HUES64 (cell line): ENCODE data around the gene AKR1E2.
A peak's percentile ranks its signal among the peaks of the same experiment; 100 is the strongest.
"Not testable (repeated sequence)": the region's sequence is repeated elsewhere in the genome, so short reads cannot be mapped to it uniquely, and the experiment has no call there.

Source experiments
- H3K27ac ChIP-seq: 2 replicates; pipeline ENCODE4 v1.7.0; 2013; ENCODE audit warnings: low read depth, low read length, inconsistent platforms
- H3K27me3 ChIP-seq: 2 replicates; pipeline ENCODE4 v1.6.1; 2013; ENCODE audit warnings: mild to moderate bottlenecking, low read length; ENCODE audit not compliant: insufficient read depth
- H3K36me3 ChIP-seq: 2 replicates; pipeline ENCODE4 v1.6.1; 2013; ENCODE audit warnings: mild to moderate bottlenecking, low read length; ENCODE audit not compliant: insufficient read depth
- H3K4me1 ChIP-seq: 2 replicates; pipeline ENCODE4 v1.6.1; 2013; ENCODE audit warnings: mild to moderate bottlenecking, low read length, moderate library complexity; ENCODE audit not compliant: insufficient read depth
- H3K4me3 ChIP-seq: 2 replicates; pipeline ENCODE4 v1.5.1; 2013; ENCODE audit warnings: mild to moderate bottlenecking, low read length, moderate library complexity
- H3K9ac ChIP-seq: 2 replicates; pipeline ENCODE4 v1.6.1; 2013; ENCODE audit warnings: mild to moderate bottlenecking, low read depth, low read length
- H3K9me3 ChIP-seq: 2 replicates; pipeline ENCODE4 v1.6.1; 2013; ENCODE audit warnings: low read depth, low read length; ENCODE audit not compliant: insufficient read depth
- WGBS: fragments of 150-250, 120-280 bp; methylation state at CpG from one replicate; pipeline ENCODE4 v1.1.7; 2013; ENCODE audit warnings: missing lambda C conversion rate; 5-methylcytosine and 5-hydroxymethylcytosine counted together

Gene AKR1E2

GRCh38 chr10:4813496-4813895 is 12.5 kb upstream of the AKR1E2 start:
- Histone ChIP-seq H3K4me1 (no peaks in the 10 kb centered on the region), H3K36me3 (no peaks in the 10 kb centered on the region), H3K4me3 (no peak overlapping the region), H3K9me3 (peaks cover 7% of the 10 kb centered on the region; the same call in 1 of the 2 replicates), H3K27ac (no peak overlapping the region), H3K27me3 (no peaks in the 10 kb centered on the region), H3K9ac (no peak overlapping the region)
- WGBS, result 69% methylated on average over 3 of the region's 5 CpGs

GRCh38 chr10:4815646-4816180 is 10.3 kb upstream of the AKR1E2 start:
- H3K4me1 ChIP-seq, H3K27ac ChIP-seq, H3K4me3 ChIP-seq, H3K27me3 ChIP-seq, H3K9ac ChIP-seq, H3K36me3 ChIP-seq, H3K9me3 ChIP-seq: not testable (repeated sequence)
- no CpG with 5 or more reads among the region's 11 CpGs for WGBS

GRCh38 chr10:4816966-4817365 is 9.0 kb upstream of the AKR1E2 start:
- no peaks in the 10 kb centered on the region for H3K4me1 ChIP-seq
- H3K9me3 ChIP-seq, result peaks cover 7% of the 10 kb centered on the region; the same call in 1 of the 2 replicates
- 0 out of 2 replicates have a peak, but pooled peaks cover 2% of the 10 kb centered on the region for H3K27me3 ChIP-seq
- WGBS, result 97% methylated on average over 3 of the region's 4 CpGs
- no peak overlapping the region for H3K27ac ChIP-seq
- no peaks in the 10 kb centered on the region for H3K36me3 ChIP-seq
- H3K9ac ChIP-seq, result no peak overlapping the region
- H3K4me3 ChIP-seq, result no peak overlapping the region

GRCh38 chr10:4819067-4819466 is 6.9 kb upstream of the AKR1E2 start:
- H3K4me1 ChIP-seq, result no peaks in the 10 kb centered on the region
- no peak overlapping the region for H3K27ac ChIP-seq
- peaks cover 7% of the 10 kb centered on the region; the same call in 1 of the 2 replicates for H3K9me3 ChIP-seq
- H3K4me3 ChIP-seq, result no peak overlapping the region
- no CpG with 5 or more reads among the region's 2 CpGs for WGBS
- H3K36me3 ChIP-seq, result no peaks in the 10 kb centered on the region
- no peak overlapping the region for H3K9ac ChIP-seq
- 0 out of 2 replicates have a peak, but pooled peaks cover 2% of the 10 kb centered on the region for H3K27me3 ChIP-seq

- Histone ChIP-seq H3K36me3 (no peaks in the 10 kb centered on the region), H3K4me1 (no peaks in the 10 kb centered on the region), H3K9me3 (peaks cover 7% of the 10 kb centered on the region; the same call in 1 of the 2 replicates), H3K27ac (no peak overlapping the region), H3K27me3 (0 out of 2 replicates have a peak, but pooled peaks cover 6% of the 10 kb centered on the region), H3K9ac (no peak overlapping the region), H3K4me3 (no peak overlapping the region)
- WGBS, result 96% methylated on average over 5 of the region's 7 CpGs
Measured at GRCh38 chr10:4819707-4820106, 6.3 kb upstream of the AKR1E2 start.

- Histone ChIP-seq H3K4me3 (no peak overlapping the region), H3K9ac (no peak overlapping the region), H3K4me1 (no peaks in the 10 kb centered on the region), H3K27ac (no peak overlapping the region), H3K27me3 (peaks cover 18% of the 10 kb centered on the region), H3K9me3 (peaks cover 11% of the 10 kb centered on the region; the same call in 1 of the 2 replicates), H3K36me3 (no peaks in the 10 kb centered on the region)
- 88% methylated on average over 8 of the region's 8 CpGs for WGBS
Measured at GRCh38 chr10:4820804-4821401, 5.1 kb upstream of the AKR1E2 start.

GRCh38 chr10:4822208-4822607 is 3.8 kb upstream of the AKR1E2 start:
- no peak overlapping the region for H3K4me3 ChIP-seq
- peaks cover 30% of the 10 kb centered on the region for H3K27me3 ChIP-seq
- H3K9me3 ChIP-seq, result 0 out of 2 replicates have a peak, but pooled peaks cover 4% of the 10 kb centered on the region
- H3K9ac ChIP-seq, result no peak overlapping the region
- no peaks in the 10 kb centered on the region for H3K36me3 ChIP-seq
- no peak overlapping the region for H3K27ac ChIP-seq
- WGBS, result 94% methylated on average over 3 of the region's 5 CpGs
- no peaks in the 10 kb centered on the region; the same call in 1 of the 2 replicates for H3K4me1 ChIP-seq

GRCh38 chr10:4824791-4825310 is 1.2 kb upstream of the AKR1E2 start:
- Histone ChIP-seq H3K4me3 (no peak overlapping the region), H3K9me3 (0 out of 2 replicates have a peak, but pooled peaks cover 4% of the 10 kb centered on the region), H3K36me3 (no peaks in the 10 kb centered on the region), H3K27ac (no peak overlapping the region), H3K4me1 (no peaks in the 10 kb centered on the region; the same call in 1 of the 2 replicates), H3K27me3 (peaks cover 36% of the 10 kb centered on the region), H3K9ac (no peak overlapping the region)
- WGBS, result 96% methylated on average over 5 of the region's 5 CpGs

- WGBS, result 94% methylated on average over 16 of the region's 16 CpGs
- no peak overlapping the region for H3K9ac ChIP-seq
- H3K4me1 ChIP-seq, result no peaks in the 10 kb centered on the region; the same call in 1 of the 2 replicates
- H3K27me3 ChIP-seq, result peaks cover 36% of the 10 kb centered on the region
- no peak overlapping the region for H3K4me3 ChIP-seq
- no peaks in the 10 kb centered on the region for H3K36me3 ChIP-seq
- 0 out of 2 replicates have a peak, but pooled peaks cover 4% of the 10 kb centered on the region for H3K9me3 ChIP-seq
- no peak overlapping the region for H3K27ac ChIP-seq
Measured at GRCh38 chr10:4825456-4825867, 545 bp upstream of the AKR1E2 start.

GRCh38 chr10:4826792-4827324 is 851 bp downstream of the AKR1E2 start:
- Histone ChIP-seq H3K36me3 (no peaks in the 10 kb centered on the region; the same call in 1 of the 2 replicates), H3K4me1 (no peaks in the 10 kb centered on the region; the same call in 1 of the 2 replicates), H3K4me3 (peak overlapping the region; percentile 49), H3K27ac (no peak overlapping the region), H3K9ac (no peak overlapping the region; the same call in 1 of the 2 replicates), H3K9me3 (0 out of 2 replicates have a peak, but pooled peaks cover 4% of the 10 kb centered on the region), H3K27me3 (peaks cover 34% of the 10 kb centered on the region)
- WGBS, result 62% methylated on average over 12 of the region's 13 CpGs

- WGBS, result 73% methylated on average over 8 of the region's 8 CpGs
- H3K27ac ChIP-seq, result no peak overlapping the region
- no peak overlapping the region for H3K9ac ChIP-seq
- H3K4me3 ChIP-seq, result no peak overlapping the region
- H3K4me1 ChIP-seq, result no peaks in the 10 kb centered on the region; the same call in 1 of the 2 replicates
- 0 out of 2 replicates have a peak, but pooled peaks cover 4% of the 10 kb centered on the region for H3K9me3 ChIP-seq
- H3K36me3 ChIP-seq, result no peaks in the 10 kb centered on the region; the same call in 1 of the 2 replicates
- peaks cover 34% of the 10 kb centered on the region for H3K27me3 ChIP-seq
Measured at GRCh38 chr10:4828005-4828404, 2.0 kb downstream of the AKR1E2 start.
